Measurements from ENCODE around the gene RNPEPL1.

Gene RNPEPL1

GRCh38 chr2:240589850-240590525 is 21.7 kb downstream of the RNPEPL1 start:
- TF ChIP-seq SP1 (IDR thresholded peaks at IDR 0.05) (no peak), L3MBTL2 (conservative IDR thresholded peaks at IDR 0.05) (no peak), LEF1 (IDR thresholded peaks at IDR 0.05; ENCODE audit: borderline replicate concordance) (no peak), SUZ12 (IDR thresholded peaks at IDR 0.05) (no peak), CTBP1 (IDR thresholded peaks at IDR 0.05; ENCODE audit: borderline replicate concordance) (no peak), ARNT (IDR thresholded peaks at IDR 0.05) (no peak), FOXK2 (IDR thresholded peaks at IDR 0.05) (no peak), HDGF (IDR thresholded peaks at IDR 0.05; ENCODE audit: borderline replicate concordance) (no peak), PKNOX1 (IDR thresholded peaks at IDR 0.05) (no peak), TARDBP (IDR thresholded peaks at IDR 0.05) (no peak), FOXA1 (IDR thresholded peaks at IDR 0.05) (no peak), BHLHE40 (IDR thresholded peaks at IDR 0.05; ENCODE audit: borderline replicate concordance) (no peak), ZNF384 (IDR thresholded peaks at IDR 0.05) (no peak), ELF4 (IDR thresholded peaks at IDR 0.05) (no peak), FOXM1 (IDR thresholded peaks at IDR 0.05; ENCODE audit: borderline replicate concordance) (no peak), NFRKB (IDR thresholded peaks at IDR 0.05) (no peak)
- DNase-seq (ENCODE audit: extremely low spot score): no peak
- ChIA-PET POLR2A (no interaction called here), CTCF (interaction anchor here (1.7 kb wide), 1 partner anchor 14 kb away, joined by 5 read pairs; no protein-coding TSS in a partner anchor)

- POLR2A ChIA-PET: no interaction called here
Observed at GRCh38 chr2:240590681-240591111, 22.4 kb downstream of the RNPEPL1 start.

DNA sequence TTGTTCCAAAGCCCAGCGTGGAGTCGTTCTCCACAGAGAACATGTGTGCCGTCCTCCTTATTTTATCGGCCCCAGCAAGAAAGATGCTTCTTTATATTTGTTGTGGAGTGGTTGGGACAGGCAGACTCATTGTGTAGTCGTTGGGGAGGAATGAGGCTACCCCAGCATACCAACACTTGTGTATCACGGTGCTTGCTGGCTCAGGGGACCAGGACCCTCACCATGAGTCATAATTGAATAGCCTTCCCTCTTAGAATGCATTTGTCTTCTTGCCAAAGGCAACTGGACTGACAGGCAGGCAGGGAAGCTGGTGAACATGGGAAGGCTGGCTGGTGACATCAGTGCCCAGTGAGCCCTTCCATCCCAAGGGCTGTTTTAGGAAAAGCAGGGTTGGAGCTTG is 22.9 kb downstream of the RNPEPL1 start:
- CTCF ChIA-PET: no interaction called here
- no peak for DNase-seq (ENCODE audit: extremely low spot score)
- TF ChIP-seq LEF1 (IDR thresholded peaks at IDR 0.05; ENCODE audit: borderline replicate concordance): no peak
- no peak for TF ChIP-seq SUZ12 (IDR thresholded peaks at IDR 0.05)
- TF ChIP-seq FOXA1 (IDR thresholded peaks at IDR 0.05): no peak
- no peak for TF ChIP-seq FOXM1 (IDR thresholded peaks at IDR 0.05; ENCODE audit: borderline replicate concordance)
- no peak for TF ChIP-seq ZNF384 (IDR thresholded peaks at IDR 0.05)
- POLR2A ChIA-PET: no interaction called here

More at GRCh38 chr2:240590681-240591111, 22.4 kb downstream of the RNPEPL1 start:
- DNase-seq (ENCODE audit: extremely low spot score): no peak
- CTCF ChIA-PET: no interaction called here
- TF ChIP-seq ARNT (IDR thresholded peaks at IDR 0.05): no peak
- no peak for TF ChIP-seq TARDBP (IDR thresholded peaks at IDR 0.05)
- TF ChIP-seq PKNOX1 (IDR thresholded peaks at IDR 0.05): no peak
- no peak for TF ChIP-seq HDGF (IDR thresholded peaks at IDR 0.05; ENCODE audit: borderline replicate concordance)
- no peak for TF ChIP-seq BHLHE40 (IDR thresholded peaks at IDR 0.05; ENCODE audit: borderline replicate concordance)
- TF ChIP-seq ZNF384 (IDR thresholded peaks at IDR 0.05): no peak
- no peak for TF ChIP-seq LEF1 (IDR thresholded peaks at IDR 0.05; ENCODE audit: borderline replicate concordance)
- no peak for TF ChIP-seq FOXM1 (IDR thresholded peaks at IDR 0.05; ENCODE audit: borderline replicate concordance)
- TF ChIP-seq CTBP1 (IDR thresholded peaks at IDR 0.05; ENCODE audit: borderline replicate concordance): no peak

DNA sequence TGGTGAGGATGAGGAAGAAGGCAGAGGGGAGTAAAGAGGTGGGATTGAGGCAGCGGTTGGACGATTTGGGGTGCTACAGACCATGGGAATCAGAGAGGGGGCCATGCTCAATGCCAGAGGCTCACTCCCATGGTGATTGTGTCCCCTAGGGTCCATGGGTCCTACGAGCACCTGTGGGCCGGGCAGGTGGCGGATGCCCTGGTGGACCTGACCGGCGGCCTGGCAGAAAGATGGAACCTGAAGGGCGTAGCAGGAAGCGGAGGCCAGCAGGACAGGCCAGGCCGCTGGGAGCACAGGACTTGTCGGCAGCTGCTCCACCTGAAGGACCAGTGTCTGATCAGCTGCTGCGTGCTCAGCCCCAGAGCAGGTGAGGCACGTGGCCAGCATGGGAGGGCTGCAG is 23.5 kb downstream of the RNPEPL1 start:
- TF ChIP-seq FOXM1 (IDR thresholded peaks at IDR 0.05; ENCODE audit: borderline replicate concordance) (no peak), ELF4 (IDR thresholded peaks at IDR 0.05) (no peak), HDGF (IDR thresholded peaks at IDR 0.05; ENCODE audit: borderline replicate concordance) (no peak), FOXA1 (IDR thresholded peaks at IDR 0.05) (no peak), FOXK2 (IDR thresholded peaks at IDR 0.05) (no peak), PKNOX1 (IDR thresholded peaks at IDR 0.05) (no peak), ARNT (IDR thresholded peaks at IDR 0.05) (no peak), ZNF384 (IDR thresholded peaks at IDR 0.05) (no peak), SP1 (IDR thresholded peaks at IDR 0.05) (no peak), L3MBTL2 (conservative IDR thresholded peaks at IDR 0.05) (no peak), CTBP1 (IDR thresholded peaks at IDR 0.05; ENCODE audit: borderline replicate concordance) (no peak), BHLHE40 (IDR thresholded peaks at IDR 0.05; ENCODE audit: borderline replicate concordance) (no peak), LEF1 (IDR thresholded peaks at IDR 0.05; ENCODE audit: borderline replicate concordance) (no peak), SUZ12 (IDR thresholded peaks at IDR 0.05) (no peak)
- DNase-seq (ENCODE audit: extremely low spot score): no peak
- ChIA-PET POLR2A (interaction anchor here (0.8 kb wide), 1 partner anchor 25 kb away, joined by 3 read pairs; no protein-coding TSS in a partner anchor), CTCF (no interaction called here)

GRCh38 chr2:240593026-240593702 is 24.9 kb downstream of the RNPEPL1 start:
- ChIA-PET POLR2A (no interaction called here), CTCF (no interaction called here)
- TF ChIP-seq CTBP1 (IDR thresholded peaks at IDR 0.05; ENCODE audit: borderline replicate concordance) (no peak), FOXK2 (IDR thresholded peaks at IDR 0.05) (no peak), TARDBP (IDR thresholded peaks at IDR 0.05) (no peak), SUZ12 (IDR thresholded peaks at IDR 0.05) (no peak), SP1 (IDR thresholded peaks at IDR 0.05) (no peak), LEF1 (IDR thresholded peaks at IDR 0.05; ENCODE audit: borderline replicate concordance) (no peak), BHLHE40 (IDR thresholded peaks at IDR 0.05; ENCODE audit: borderline replicate concordance) (no peak)
- DNase-seq (ENCODE audit: extremely low spot score): no peak
